ENCODE results near the gene KNOP1.
"Not testable (repeated sequence)": the region's sequence is repeated elsewhere in the genome, so short reads cannot be mapped to it uniquely, and the experiment has no call there.

Gene KNOP1

DNA sequence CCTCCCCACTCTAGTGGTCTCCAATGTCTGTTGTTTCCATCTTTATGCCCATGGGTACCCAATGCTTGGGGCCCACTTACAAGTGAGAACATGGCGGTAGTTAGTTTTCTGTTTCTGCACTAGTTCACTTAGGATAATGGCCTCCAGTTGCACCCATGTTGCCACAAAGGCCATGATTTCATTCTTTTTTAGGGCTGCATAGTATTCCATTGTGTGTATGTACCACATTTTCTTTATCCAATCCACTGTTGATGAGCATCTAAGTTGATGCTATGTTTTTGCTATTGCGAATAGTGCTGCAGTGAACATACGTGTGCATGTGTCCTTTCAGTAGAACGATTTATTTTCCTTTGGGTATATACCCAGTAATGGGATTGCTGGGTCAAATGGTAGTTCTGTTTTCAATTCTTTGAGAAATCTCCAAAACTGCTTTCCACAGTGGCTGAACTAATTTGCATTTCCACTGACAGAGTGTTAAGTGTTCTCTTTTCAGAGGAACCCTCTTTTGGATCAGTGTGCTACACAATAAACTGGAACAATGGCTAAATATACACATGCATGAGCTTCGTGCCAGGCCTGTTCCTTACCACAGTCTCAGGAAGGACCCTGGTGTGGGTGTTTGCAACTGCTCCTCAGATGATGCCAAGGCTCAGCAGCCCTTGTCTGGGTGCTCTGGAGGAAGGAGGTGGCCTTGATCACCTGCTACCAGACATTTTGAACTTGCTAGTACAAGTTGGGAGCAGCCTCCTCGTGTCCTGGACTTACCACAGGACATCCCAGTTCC lies 34.4 kb downstream of the KNOP1 start:
- DNase-seq (ENCODE audit: low read depth, low spot score) = no peak

DNA sequence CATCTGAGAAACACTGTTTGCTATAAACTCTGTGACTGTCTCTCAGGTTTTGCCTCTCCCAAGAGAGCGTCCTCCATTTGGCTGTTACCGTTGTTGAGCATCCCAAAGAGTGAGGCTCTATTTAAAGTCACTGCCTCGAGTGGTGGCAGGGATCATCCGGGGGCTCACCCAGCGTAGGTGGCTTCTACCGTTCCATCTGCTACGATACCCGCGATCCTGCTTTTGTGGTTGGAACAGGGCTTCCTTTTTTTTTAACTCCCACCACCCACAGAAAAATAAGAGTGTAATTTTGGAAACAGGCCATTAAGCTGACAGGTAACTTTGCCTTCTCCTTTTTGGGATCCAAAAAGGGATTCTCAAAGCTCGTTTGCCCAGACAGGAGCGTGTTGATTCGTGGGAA lies 36.4 kb downstream of the KNOP1 start:
- DNase-seq (ENCODE audit: low read depth, low spot score) = no peak

DNA sequence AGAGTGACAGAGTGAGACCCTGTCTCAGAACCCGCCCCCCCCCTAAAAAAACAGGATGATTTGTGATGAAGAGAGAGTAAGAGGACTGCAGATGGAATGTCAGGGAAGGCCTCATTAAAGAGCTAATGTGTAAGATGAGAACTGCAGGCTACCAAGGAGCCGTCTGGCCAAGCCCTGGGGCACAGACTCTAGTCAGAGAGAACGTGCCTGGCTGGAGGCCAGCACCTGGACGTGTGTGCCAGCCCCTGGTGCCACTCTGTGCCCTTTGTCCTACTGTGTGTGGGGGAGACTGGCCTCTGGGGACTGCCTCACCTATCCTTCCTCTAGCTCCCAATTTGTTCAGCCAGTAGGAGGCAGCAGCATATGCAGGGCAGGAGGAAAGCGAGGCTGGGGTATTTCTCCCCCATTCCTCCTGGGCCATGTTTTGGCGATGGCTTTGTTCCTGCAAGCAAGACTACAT lies 37.1 kb downstream of the KNOP1 start:
- DNase-seq (ENCODE audit: low read depth, low spot score) = no peak

DNA sequence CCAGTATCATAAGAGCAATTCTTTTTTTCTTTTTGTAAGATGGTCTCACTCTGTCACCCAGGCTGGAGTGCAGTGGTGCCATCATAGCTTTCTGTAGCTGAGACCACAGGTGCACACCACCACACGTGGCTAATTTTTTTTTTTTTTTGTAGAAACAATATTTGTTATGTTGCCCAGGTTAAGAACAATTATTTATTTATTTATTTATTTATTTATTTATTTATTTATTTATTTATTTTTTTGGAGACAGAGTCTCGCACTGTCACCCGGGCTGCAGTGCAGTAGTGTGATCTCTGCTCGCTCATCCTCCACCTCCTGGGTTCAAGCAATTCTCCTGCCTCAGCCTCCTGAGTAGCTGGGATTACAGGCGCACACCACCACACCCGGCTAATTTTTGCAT lies 38.7 kb downstream of the KNOP1 start:
- DNase-seq (ENCODE audit: low read depth, low spot score) = not testable (repeated sequence)

DNA sequence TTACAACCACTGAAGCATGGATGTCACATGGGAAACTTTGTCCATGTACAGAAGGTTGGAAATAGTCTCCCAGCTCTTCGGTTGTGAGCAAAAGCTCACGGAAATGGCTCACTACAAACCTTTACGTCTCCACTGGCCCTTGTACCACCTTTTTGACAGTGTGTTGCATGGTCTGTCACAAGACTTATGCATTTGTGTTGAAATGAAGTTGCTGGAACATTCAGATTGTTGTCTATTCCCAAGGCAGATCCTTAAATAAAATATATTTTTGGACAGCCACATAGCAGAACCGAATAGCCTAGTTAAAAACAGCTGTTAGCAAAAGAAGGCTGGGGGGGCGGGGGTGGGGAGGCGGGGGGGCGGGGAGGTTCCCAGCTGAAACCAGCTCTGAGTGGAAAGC lies 39.2 kb downstream of the KNOP1 start:
- DNase-seq (ENCODE audit: low read depth, low spot score) = no peak

DNA sequence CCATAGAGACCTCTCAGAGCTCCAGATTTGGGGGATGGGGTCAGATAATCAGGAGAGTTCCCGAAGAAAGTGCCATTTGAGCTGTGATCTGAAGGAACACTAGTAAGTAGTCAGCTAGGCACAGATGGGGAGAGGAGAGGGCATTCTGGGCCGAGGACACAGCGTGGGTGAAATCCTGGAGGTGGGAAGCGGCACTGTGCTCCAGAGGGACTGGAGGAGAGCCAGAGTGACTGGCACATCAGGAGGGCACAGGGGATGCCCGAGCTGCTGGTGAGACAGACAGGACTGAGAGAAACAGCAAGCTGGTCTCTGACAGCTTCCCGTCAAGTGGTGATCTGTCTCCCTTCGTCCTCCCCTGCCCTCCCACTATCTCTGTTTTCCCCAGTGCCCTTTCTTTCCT lies 40.6 kb downstream of the KNOP1 start:
- DNase-seq (ENCODE audit: low read depth, low spot score) = no peak

DNA sequence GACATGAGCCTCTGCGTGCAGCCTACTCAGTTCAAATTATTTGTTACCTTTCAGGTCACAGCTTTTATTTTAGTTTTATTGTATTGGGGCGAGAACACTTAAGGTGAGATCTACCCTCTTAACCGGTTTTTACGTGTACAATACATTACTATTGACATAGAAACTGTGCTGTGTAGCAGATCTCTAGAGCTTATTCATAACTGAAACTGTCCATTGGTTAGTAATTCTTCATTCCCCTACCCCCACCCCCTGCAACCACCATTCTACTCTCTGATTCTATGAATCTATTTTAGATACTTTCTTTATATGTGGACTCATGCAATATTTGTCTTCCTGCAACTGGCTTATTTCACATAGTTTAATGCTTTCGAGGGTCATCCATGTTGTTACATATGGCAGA lies 43.5 kb downstream of the KNOP1 start:
- DNase-seq (ENCODE audit: low read depth, low spot score) = no peak

DNA sequence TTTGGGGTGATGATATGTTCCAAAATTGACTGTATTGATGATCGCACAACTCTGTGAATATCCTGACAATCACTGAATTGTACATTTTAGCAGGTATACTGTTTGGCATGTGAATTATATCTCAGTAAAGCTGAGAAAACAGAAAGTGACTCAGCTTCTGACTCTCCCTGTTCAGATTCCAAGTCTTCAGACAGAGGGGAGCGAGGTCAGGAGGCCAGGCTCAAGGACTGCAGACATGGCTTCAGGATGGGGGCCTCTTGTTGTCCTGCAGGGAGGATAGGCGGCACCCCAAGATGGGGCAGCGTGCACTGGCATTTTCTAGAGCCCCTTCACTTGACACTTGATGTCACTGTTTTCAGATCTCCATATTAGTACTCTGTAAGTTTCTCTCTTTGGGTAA lies 45.6 kb downstream of the KNOP1 start:
- no peak for DNase-seq (ENCODE audit: low read depth, low spot score)

DNA sequence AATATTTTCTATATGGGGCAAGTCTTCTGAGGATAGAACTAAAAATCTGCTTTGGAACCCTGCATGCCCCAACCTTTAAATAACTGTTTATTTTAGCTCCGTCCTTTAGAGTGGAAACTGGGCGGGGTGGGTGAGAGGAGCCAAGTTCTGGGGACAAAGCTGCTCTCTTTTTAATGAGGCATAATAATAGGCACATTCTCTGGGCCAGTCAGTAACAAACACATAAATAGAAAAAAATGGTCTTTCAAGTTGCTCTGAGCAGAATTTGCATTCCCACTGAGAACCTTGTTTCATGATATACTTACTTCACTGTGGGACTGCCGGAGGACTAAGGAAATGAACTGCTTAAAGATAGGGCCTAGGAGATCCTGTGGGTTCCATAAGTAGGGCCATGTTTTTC lies 51.5 kb downstream of the KNOP1 start:
- no peak for DNase-seq (ENCODE audit: low read depth, low spot score)

DNA sequence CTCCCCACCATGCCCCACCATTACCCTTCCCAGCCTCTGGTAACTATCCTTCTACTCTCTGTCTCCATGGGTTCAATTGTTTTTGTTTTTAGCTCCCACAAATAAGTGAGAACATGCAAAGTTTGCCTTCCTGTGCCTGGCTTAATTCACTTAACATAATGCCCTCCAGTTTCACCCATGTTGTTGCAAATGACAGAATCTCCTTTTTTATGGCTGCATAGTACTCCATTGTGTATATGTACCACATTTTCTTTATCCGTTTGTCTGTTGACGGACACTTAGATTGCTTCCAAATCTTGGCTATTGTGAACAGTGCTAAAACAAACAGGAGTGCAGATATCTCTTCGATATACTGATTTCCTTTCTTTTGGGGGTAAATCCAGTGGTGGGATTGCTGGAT lies 52.7 kb downstream of the KNOP1 start:
- DNase-seq (ENCODE audit: low read depth, low spot score) = not testable (repeated sequence)

DNA sequence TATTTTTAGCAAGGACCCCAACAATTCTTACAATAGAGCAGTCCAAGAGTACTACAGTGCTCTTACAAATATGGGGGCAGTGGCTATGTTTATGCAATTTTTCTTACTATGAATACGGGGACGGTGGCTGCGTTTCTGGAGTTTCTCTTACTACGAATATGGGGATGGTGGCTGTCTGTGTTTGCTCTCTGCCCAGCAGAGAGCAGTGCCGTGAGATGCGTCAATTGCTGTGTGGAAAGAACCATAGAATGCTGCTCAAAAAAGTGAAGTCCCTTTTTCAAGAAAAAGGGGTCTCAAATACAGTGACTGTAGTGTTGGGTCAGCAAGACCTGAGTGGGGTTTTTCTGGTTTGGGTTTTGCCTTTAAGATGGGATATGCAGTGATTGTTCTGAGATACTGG lies 53.9 kb downstream of the KNOP1 start:
- no peak for DNase-seq (ENCODE audit: low read depth, low spot score)

DNA sequence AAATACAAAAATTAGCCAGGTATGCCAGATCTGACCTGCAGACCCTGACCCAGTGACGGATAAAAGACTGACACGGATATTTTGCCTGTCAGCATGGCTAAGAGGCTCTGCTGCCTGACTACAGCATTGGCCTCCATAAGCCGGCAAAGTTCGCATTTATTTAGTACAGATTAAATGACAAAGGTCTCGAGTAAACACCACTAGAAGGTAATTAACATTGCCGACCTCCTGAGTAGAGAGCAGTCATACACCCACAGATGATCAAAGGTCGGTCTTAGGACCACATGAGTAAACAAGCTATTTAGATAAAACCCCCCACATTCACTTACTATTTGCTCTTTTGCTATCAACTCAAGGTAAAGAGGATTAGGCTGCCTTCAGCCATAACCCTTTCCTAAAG lies 55.7 kb downstream of the KNOP1 start:
- DNase-seq (ENCODE audit: low read depth, low spot score) = no peak

DNA sequence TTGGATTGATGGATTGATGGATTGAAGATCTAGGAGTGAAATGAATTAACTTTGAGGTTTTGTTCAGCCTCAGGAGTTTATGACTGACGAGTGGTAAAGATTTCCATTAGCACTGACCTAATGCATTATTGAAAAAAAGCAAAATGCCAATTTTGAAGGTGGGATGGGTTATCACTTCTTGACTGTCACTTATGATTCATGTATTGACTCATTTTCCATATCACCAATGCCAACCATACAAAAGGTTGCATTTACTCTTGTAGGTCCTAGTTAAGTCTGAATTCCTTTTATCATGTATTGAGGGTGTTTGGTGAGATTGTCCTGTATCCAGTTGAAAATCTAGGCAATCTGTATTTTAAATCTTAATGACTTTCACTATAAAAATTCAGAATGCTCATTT lies 57.6 kb downstream of the KNOP1 start:
- no peak for DNase-seq (ENCODE audit: low read depth, low spot score)

DNA sequence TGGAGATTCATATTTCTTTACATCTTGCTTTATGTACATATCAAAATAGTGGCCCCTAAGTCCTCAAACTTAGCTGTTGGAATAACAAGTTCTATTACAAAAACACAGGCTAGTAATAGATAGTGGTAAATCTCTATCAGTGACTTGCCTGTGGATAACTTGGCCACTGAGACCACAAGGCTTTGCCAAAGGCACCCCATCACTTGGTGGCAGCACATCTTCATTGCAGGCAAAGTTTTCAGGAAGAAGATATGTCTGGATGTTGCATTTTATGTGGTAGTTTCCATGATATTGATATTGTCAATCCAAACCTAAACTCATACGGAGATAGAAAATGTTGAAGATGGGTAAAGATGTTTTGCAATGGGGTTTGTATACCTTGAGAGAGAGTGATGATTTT lies 58.5 kb downstream of the KNOP1 start:
- DNase-seq (ENCODE audit: low read depth, low spot score) = no peak

DNA sequence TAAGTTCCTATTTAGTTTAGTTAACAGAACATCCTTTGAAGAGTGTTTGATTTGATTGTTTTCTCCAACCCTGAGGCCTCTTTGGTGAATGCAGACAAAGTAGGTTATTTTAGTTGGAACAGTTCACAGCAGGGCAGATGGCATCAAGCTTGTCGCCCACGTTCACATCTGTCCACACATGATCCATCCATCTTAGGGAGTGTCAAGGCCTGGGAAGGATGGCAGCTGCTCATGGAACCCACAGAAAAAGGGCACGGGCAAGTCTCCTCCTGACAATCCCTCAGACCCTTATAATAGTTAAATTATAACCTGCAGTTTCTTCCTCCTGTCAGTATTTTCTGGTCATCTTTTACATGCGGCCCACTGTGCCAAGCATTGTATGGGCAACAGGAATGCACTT lies 60.2 kb downstream of the KNOP1 start:
- no peak for DNase-seq (ENCODE audit: low read depth, low spot score)

DNA sequence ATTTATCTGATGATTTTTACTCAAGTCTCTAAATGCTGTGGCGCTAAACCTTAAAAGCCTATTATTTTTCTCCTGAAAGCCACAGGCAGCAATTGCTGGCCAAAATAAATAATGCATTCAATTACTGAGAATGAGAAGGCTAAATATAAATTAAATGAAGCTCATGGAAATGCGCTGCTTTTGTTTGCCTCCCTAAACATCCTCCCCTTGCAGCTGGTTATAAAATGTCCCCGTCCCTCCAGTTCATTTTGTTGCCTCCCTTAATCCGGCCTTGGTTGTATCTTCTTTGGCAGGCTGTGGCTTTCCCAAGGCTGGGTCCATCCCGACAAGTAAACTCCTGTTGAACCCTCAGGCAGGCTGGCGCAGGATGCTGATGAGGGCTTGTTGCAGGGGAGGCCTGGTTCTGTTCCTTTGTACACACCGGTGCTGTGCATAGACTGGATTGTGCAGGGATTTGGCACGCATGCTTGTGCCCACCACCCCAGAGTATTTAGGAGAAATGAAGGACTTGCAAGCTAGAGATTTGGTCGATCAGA lies 62.7 kb downstream of the KNOP1 start:
- no peak for DNase-seq (ENCODE audit: low read depth, low spot score)

DNA sequence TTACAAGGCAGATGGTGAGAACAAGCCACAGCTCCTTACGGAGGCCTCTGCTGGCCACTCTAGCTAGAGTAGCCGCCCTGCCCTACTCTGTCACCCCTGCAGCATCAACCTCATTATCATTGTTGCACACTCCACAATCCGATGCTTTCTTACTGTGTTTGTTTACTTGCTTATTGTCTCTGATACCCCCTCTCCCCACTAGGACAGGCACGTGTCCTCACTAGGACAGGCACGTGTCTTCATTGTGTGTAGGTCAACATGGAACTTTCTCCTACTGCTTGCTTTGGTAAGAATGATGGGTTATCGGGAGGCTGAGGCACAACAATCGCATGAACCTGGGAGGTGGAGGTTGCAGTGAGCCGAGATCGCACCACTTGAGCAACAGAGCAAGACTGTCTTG lies 63.9 kb downstream of the KNOP1 start:
- no peak for DNase-seq (ENCODE audit: low read depth, low spot score)
